ENCODE measurements around the gene L2HGDH.
"Not testable (repeated sequence)": the region's sequence is repeated elsewhere in the genome, so short reads cannot be mapped to it uniquely, and the experiment has no call there.

Gene L2HGDH

DNA sequence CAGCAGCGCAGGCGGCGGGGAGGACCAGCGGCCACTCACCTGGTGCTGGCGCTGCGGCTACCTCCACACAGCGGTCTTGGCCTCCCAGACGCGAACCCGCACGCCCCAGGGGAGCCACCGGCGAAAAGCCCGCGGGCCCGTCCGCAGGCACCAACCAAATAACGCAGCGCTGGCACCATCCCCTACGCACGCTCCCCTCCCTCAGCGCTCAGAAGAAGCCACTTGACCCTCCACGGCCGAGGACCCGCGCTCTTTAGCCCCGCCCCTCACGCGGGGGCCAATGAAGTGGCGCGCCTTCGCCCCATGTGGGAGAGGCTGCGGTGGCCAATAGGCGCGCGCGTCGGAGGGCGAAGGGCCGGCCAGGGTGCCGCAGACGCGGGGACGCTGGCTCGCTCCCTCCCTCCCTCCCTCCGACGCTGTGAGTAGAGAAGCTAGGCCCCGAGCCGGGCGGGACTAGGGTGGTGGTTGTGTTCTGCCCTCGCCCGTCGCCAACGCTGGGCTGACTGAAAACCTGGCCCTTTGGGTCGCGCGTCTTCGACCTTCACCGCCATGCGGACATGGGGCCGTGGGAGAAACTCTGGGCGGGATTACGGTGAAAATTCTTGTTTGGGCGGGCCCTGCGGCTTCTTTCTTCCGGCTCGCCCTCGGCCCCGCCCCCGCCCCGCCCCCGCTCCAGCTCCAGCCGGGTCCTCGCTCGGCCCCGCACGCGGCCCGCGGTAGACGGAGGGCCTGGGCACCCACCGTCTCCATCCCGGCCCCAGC lies at the start of gene L2HGDH, which contains the start of gene DMAC2L:
Gene L2HGDH (minus strand): TSS at position 258 of the 762 bp plus-strand sequence. CDS start 79 bp downstream, at position 179.
Gene DMAC2L (plus strand): TSS at position 353 of the 762 bp plus-strand sequence. CDS start 9,164 bp downstream, outside the sequence.
- peak; percentile 91 for DNase-seq

DNA sequence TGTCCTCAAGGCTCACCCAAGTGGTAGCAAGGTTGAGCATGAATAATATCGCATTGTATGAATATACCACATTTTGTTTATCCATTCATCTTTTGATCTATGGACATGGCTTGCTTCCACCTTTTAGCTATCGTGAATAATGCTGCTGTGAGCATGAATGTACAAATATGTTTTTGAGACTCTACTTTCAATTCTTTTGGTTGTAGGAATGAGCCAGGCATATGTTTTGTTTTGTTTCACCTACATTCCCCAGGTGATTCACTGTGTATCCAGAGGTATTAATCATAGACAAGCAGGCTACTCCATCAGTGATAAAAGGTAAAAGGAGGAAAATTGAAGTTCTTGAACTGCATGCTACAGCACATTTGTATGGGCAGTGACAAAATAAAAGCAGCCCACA lies 48.8 kb upstream of the L2HGDH start:
- no peak for DNase-seq

DNA sequence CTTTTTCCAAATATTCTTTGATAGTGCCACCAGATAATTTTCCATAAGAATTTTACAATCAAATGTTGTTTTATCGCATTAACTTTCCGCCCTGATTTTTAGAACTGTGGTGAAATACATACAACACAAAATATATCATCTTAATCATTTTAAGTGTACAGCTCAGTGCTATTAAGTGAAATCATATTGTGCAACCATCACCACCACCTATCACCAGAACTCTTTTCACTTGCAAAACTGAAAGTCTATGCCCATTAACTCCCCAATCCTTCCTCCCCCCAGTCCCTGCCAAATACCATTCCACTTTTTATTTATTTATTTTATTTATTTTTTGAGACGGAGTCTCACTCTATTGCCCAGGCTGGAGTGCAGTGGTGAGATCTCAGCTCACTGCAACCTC lies 48.1 kb upstream of the L2HGDH start:
- DNase-seq = no peak

DNA sequence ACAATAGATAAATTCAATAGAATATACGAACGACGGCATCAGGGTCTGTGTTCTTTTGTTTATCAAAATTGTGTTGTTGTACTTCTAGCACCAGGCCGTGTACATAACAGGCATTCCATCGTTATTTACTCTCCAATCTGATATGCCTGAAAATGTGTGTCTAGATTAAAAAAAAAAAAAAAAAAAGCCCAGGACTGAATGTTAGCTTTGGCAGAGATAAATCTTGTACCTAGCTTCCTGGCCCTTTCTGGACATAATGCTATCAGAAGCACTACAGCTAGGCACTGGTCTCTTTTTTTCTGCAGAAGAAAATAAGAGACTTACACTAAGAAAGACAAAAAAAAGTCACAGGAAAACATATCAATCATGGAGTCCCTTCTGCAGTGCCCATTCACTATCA lies 47.6 kb upstream of the L2HGDH start:
- DNase-seq = no peak

DNA sequence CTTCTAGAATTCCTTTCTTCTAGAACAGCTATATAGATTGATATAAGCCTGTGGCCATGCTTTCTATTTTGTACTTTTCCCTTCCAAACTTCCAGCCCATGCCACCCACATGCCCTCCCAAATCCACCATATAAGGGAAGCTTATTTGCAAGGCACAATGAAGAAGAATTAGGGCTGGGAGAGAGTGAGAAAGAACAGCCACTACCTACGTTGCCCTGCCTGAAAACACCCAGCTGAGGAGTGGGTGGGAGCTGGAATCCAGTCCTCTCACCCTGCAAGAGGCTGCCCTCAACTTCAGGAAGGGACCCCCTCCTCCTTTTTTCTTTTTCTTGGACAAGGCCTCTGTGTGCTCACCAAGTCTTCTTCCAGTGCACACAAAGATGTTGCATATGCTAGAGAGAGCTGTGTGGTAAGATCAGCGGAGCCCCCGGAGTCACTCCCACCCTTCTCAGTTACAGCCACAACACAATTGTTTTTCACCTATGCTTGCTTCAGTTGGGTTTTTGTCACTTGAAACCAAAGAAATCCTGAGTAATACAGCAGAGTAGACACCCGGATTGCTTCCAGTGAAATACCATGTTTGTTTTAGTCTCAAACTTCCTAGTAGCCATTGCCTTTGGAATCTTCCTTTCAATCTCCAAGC lies 45.8 kb upstream of the L2HGDH start:
- no peak for DNase-seq

DNA sequence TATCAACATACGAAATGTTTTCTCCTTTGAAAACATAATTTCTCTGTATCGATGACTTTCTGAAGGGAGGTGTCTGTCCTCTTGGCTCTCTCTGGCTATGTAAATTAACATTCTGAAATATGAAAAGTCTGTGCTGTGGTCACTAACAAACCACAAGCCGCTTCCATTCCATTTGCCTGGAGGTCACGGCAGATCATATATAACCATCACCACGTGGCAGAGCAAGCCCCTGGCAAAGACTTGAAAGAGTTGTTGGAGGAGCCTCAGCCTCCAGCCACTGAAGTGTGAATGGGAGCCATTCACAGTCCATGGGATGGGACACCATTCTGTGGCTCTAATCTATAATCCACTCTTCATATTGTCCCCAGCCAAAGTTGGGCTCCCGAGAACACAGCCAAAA lies 45.1 kb upstream of the L2HGDH start:
- DNase-seq = no peak

DNA sequence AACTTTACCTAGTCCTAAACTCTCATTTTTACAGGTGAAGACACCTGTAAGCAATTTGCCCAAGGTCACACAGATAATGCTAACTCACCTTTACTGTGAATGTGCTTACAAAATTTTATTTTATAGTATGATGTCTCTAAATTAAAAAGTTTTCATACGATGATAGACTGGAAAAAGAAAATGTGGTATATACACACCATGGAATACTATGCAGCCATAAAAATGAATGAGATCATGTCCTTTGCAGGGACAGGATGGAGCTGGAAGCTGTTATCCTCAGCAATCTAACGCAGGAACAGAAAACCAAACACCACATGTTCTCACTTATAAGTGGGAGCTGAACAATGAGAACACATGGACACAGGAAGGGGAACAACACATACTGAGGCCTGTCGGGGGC lies 44.3 kb upstream of the L2HGDH start:
- not testable (repeated sequence) for DNase-seq

DNA sequence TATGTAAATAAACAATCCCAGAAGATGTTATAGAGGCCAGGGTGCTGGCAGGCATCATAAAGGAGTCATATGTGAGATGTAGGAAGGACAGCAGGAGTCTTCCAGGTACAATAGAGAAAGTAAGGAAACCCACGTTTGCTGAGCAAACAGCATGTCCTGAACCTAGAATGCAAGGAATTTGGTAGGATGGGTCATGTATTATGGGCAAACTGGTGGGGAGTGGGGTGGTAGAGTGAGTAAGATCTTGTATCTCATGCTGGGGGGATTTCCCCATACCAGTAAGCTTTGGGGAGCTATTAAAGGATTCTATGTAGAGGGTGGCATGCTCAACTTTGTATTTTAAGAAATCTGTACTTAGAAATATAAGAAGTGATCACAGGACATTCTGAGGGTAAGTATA lies 43.7 kb upstream of the L2HGDH start:
- DNase-seq = no peak

DNA sequence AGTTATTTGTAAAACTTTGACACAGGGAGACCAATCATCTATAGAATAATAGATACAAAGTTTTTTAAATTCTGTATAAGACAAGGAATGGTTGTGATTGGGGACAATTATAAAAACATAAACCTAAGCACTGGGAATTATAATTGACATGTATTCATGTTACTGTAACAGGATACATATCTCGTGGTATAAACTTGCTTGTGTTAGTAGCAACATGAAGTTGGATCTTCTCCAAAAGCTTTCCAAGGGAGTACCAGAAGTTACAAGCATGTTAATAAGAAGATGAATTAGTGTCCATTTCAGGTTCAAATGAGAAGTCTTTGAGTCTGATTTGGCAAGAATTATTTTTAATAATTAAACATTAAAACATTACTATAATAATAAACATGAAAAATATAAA lies 42.5 kb upstream of the L2HGDH start:
- DNase-seq = no peak

DNA sequence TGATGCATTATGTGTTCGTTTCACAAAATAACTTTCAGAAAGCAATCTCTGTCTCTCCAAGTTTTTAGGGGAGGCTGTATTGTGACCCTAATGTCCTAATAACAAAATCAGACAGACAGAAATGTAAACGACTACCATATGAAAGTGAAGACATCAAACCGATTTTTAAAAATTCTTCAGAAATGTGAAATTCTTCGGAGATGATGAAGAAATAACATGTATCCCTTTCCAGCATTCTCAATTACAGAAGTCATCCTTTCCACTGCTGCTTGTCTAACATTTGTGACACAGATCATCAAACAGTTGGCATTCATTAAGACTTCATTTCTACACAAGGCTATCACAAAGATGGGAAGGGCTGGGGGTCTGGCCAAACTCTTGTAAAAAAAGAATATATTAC lies 41.1 kb upstream of the L2HGDH start:
- no peak for DNase-seq

DNA sequence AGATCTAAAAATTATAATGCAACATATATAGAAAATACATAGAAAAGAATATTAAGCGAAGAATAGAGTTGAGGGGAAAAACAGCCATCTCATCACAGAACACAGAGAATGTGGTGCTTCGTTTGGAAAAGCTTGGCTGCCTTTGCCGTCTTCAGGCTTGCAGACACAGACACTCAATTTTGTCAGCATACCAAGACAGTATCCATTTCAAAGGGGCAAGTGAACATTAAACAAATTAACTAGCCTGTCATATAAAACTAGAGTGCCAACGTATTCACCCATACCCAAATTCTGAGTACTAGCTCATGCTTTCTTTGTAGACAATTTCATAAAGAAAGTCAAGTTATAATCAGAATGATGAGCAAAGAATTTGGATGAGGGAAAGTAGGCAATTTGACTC lies 40.6 kb upstream of the L2HGDH start:
- DNase-seq = no peak

DNA sequence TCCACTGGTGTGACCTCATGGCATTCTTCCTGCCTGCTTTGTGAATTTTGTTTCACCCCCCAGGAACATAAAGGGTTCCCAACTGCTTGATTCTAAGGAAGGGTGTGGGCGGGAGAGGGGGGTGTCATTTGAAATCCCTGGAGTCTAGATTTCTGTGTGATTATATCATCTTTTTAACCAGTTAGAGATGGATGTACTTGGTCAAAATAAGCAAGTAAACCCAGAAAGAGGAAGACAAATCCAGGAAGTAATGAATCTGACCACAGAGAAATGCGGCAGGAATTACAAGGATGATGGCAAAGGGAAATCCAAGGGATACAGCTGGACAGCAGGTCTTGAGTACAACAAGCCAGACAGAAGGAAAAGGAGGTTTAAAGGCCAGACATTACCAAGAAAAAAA lies 38.9 kb upstream of the L2HGDH start:
- DNase-seq = no peak

DNA sequence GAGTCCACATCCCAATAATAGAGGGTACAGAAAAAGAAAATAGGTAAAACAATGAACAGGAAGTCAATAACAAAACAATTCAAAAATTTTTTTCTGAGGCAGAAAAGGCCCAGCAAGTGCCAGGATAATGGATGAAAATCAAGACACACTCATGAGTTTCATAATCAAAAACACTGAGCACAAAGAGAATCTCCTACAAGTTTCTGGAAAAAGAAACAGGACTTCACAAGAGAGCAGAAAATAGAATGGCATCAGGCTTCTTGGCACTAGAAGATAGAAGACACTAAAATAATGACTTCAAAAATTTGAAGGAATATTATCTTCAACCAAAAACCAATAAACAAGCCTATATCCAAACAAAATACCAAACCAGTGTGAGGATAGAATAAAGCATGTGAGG lies 36.9 kb upstream of the L2HGDH start:
- no peak for DNase-seq

DNA sequence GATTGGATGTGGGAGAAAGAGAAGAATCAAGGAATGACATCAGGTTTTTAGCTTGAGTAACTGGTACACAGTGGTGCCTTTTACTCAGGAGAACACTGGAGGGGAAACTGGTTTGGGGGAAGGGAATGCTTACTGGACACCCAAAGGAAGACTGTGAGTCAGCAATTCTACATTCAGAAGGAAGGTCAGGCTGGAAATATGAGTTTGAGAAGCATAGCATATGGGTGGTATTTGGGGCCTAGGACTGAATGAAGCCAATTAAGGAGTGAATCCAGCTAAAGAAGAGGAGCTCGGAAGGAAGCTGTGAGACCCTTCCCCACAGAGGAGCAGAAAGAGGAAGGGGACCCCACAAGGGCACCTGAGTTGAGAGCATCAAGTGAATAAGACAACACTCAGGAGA lies 35.5 kb upstream of the L2HGDH start:
- no peak for DNase-seq

DNA sequence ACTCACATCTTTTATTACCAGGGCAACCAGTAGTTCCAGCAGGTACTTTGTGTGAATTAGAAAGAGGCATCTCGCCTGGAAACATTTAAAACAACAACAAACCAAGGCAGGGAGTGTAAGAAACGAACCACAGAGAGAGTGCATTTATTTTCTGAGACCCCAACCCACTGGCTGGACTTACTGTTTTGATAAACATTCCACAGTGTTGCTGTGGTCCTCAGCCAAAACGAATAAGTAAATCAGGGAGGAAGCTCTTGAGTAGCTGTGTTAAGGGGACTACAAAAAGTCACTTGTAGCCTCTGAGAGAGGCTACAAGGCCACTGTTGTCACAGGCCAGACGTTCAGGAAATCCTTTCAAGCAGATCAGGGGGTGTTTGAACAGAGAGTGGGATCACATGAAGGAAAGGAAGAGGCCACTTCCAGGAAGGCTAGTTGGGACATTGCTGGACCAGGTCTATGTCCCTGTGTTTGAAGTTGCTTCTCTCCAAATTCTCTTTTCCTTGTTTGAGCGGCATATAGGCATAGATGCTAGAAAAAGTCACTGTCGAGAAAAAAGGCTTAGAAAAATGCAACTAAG lies 33.9 kb upstream of the L2HGDH start:
- DNase-seq = no peak

DNA sequence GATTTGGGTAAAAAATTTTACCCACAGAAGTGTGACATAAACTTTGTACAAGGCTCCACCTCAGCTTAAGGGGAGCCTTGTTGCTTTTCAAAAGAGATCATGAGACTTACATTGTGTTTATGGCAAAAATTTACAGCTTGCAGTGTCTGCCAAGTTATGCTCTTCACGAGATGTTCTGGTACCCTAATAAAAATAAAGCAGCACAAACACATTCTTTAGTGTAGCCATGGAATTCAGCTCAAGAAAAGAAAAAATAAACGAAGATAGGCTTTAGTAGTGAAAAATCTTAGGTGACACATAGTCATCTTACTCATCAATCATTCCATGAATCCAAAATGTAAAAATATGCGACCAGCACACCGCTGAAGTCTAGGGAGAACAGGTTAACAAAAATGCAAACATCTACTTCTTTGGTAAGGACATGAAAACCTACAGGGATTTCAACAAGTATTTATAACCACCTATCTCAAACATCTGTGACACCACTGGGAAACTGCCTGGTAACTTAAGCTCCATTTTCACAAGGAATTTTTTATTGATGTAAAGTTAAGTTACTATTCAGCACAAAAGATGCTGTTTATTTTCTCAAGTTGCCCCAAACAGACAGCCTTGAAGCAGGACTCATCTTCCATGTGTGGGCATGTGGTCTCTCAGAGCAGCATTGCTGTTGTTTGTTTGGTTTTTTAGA lies 33.0 kb upstream of the L2HGDH start:
- DNase-seq = no peak

DNA sequence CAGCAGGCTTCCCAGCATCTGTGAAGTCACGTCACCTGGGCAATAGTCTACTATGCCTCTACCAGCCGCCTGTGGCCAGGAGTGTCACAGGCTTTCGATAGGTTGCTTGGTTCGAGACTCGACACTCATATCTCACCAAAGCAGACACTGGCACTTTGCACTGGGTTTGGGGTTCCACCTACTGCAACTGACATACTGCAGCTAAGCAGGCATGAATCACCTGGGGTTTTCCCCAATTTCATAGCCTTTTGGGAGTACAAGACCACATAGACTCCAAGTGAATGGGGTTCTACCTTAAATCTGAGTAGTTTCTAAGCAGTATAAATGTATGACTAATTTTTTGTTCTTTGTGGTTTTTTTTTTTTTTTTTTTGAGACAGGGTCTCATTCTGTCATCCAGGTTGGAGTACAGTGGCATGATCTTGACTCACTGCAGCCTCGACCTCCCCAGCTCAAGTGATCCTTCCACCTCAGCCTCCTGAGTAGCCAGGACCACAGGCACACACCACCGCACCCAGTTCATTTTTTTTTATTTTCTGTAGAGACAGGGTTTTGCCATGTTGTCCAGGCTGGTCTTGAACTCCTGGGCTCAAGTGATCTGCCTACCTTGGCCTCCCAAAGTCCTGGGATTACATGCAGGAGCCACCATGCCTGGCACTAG lies 32.2 kb upstream of the L2HGDH start:
- DNase-seq = no peak

DNA sequence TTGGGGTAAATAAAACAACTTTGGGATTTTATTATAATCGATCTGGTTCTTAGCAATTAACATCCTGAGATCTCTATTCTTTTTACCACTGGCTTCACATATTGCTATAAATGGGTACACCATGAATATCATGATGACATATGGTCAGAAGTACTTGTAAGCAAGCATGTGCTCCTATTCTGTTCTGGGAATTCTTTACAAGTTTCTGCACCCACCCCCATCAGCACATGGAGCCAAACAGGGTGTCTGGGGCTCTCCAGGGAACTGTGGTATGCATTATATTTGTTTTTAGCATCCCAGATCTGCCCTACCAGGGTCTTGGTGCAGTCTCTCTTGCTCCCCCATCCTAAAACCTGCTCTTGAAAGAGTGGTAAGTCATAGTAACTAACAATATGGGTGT lies 31.4 kb upstream of the L2HGDH start:
- DNase-seq = no peak

DNA sequence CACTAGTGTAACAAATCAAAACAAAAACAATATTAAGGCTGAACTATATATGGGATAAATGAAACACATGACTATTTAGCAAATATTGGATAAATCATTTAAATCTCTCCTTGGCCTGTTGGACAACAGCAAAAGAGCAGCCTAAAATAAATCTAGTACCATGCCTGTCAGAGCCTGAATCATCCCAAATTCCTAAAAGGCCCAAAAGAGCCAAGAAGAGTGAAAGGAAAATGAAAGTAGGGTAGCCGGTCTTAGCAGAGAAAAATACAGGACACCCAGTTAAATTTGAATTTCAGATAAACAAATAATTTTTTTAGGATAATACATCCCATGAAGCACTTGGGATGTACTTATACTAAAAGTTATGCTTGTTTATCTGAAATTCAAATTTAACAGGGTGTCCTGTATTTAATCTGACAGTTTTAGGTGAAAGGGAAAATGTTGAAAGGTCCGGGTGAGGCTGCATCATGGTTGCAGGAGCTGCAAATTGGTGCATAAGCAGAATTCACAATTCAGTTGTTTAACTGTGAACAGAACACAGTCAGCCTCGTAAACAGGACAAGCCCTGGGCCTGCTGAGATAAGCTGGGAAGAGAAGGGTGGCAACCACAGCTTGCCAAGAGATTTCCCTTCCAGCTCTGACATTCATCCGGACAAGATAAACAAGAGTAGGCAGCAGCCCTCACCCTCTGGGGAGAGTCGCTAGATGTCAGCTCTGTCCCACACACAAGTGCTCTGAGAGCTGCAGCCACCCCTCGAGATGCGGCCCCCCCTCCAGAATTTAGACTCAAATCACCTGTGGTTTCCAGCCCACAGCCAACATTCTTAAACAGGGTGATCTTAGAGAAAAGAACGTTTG lies 30.4 kb upstream of the L2HGDH start:
- no peak for DNase-seq

DNA sequence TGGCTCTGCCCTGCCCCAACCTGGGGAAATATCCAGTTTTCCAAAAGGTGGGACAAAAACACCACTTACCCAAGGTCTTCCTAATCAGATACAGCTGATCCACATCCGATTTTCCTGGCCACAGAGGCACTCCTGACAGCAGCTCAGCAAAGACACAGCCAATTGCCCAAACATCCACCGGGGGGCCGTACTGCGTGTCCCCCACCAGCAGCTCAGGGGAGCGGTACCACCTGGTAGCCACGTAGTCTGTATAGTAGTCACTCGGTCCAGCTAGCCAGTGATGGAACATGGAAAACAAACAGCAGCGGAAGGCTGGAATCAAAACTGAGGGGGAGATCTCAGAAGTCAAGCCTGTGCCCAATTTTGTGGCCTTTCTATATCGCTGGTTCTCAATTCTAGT lies 28.9 kb upstream of the L2HGDH start:
- DNase-seq = no peak

DNA sequence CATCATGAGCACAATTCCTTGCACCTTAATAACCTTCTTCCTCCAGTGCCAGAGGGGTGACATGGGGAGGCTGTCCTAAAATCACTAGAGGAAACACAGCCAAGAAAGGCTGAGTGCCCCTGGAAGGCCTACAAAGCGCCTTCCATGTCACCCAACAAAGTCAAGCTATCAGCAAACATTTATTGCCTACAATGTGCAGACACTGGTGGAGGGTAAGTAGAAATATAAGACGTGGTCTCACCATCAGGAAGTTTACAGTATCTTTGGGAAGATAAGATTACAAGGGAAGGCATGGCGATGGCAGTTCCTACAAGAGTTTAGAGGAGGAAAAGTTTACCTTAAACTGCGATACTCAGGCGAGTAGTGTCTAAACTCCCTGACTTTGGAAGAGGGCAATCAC lies 28.0 kb upstream of the L2HGDH start:
- DNase-seq = no peak

DNA sequence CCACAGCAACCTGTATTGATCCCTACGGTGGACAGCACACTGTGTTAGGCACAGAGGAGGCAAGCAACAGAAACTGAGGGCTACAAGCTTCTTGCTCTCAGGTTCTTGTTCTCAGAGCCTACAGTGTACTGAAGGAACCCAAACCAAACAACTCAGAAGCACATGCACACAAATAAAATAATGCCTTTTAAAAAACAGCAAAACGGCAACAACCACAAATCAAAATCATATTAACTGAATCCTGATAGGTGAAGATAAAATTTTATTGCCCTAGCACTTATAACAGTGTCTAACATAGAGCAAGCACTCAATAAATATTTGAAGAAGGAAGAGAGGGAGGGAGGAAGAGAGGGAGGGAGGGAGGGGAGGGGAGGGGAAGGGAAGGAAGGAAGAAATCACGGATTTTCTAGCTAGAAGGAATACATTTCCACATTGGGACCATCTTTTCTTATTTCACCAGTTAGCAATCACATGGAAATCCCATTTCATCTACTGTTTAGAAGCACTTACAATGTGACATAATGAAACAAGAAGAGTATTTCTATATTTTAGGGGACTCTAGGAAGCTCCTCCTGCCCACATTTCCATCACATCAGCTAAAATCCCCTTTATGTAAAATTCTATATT lies 27.3 kb upstream of the L2HGDH start:
- no peak for DNase-seq

Data from NCI-H187 treated with DMSO at 0.1 percent for 48 hours (cell line).